Gastrocnemius medialis (tissue), 4 donors: ENCODE results near the gene UBASH3B.

Experiments used
- POLR2A ChIP-seq, 2 donors: fragments of 450-650 bp; IDR thresholded peaks; one replicate each; pipeline ENCODE4 v1.6.1; 2017; ENCODE audit warnings: antibody characterized with exemption in 2 of 2, mild to moderate bottlenecking in 2 of 2, moderate library complexity in 2 of 2
- TF ChIP-seq, protein P1 (sequence below), 5 experiments: fragments of 450-650 bp in 3 of 5; fragments of 200-600 bp in 2 of 5; sonication (generic) in 2 of 5; IDR thresholded peaks in 4 of 5; conservative IDR thresholded peaks in 1 of 5; 1 replicate in 4 of 5; 2 replicates in 1 of 5; pipeline ENCODE4 v1.5.1; 2016 to 2019; ENCODE audit warnings: antibody characterized with exemption in 5 of 5, mild to moderate bottlenecking in 3 of 5, moderate library complexity in 3 of 5

GRCh38 chr11:122861631-122862030 lies 206.1 kb downstream of the UBASH3B start:
- TF ChIP-seq, protein P1, sequence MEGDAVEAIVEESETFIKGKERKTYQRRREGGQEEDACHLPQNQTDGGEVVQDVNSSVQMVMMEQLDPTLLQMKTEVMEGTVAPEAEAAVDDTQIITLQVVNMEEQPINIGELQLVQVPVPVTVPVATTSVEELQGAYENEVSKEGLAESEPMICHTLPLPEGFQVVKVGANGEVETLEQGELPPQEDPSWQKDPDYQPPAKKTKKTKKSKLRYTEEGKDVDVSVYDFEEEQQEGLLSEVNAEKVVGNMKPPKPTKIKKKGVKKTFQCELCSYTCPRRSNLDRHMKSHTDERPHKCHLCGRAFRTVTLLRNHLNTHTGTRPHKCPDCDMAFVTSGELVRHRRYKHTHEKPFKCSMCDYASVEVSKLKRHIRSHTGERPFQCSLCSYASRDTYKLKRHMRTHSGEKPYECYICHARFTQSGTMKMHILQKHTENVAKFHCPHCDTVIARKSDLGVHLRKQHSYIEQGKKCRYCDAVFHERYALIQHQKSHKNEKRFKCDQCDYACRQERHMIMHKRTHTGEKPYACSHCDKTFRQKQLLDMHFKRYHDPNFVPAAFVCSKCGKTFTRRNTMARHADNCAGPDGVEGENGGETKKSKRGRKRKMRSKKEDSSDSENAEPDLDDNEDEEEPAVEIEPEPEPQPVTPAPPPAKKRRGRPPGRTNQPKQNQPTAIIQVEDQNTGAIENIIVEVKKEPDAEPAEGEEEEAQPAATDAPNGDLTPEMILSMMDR (IDR thresholded peaks at IDR 0.05 in 4 of 5, conservative IDR thresholded peaks at IDR 0.05 in 1 of 5), result no peak
- TF ChIP-seq POLR2A (IDR thresholded peaks at IDR 0.05), result no peak
